AG04450 (cell line): ENCODE data around the gene DYNC1I1. TPM values are rescaled to one million over a fixed set of nuclear protein-coding genes. Genes with fewer than 3 reads are reported as not detected.

Source experiments
- CTCF ChIA-PET: fragments of 300-600, 350-600 bp; formaldehyde crosslinking; extraction: SDS; loops from one replicate; lab custom pipeline; 2022; ENCODE audit warnings: antibody characterized with exemption, inconsistent platforms; lab: Charles Lee
- POLR2A ChIA-PET: fragments of 350-600 bp; formaldehyde crosslinking; extraction: SDS; loops from one replicate; lab custom pipeline; 2021; ENCODE audit warnings: antibody characterized with exemption, inconsistent platforms; lab: Yijun Ruan, JAX
- DNase-seq: peaks from one replicate; pipeline ENCODE4 v3.0.0-alpha.2; 2011; ENCODE audit warnings: low read depth, low spot score
- H3K27ac ChIP-seq: one replicate; pipeline ENCODE4 v1.5.1; 2012; ENCODE audit warnings: low read depth, low read length, control low read depth
- H3K27me3 ChIP-seq: one replicate; pipeline ENCODE4 v1.6.0; 2012; ENCODE audit warnings: low read length; ENCODE audit not compliant: control insufficient read depth, insufficient read depth
- H3K4me3 ChIP-seq: 2 replicates; pipeline ENCODE4 v1.5.1; 2011; ENCODE audit warnings: mild to moderate bottlenecking, low read depth, low read length, control low read depth
- H3K9me3 ChIP-seq: 2 replicates; pipeline ENCODE4 v1.5.1; 2012; ENCODE audit warnings: low read length; ENCODE audit not compliant: control insufficient read depth, insufficient read depth
- CTCF ChIP-seq: IDR thresholded peaks from 2 replicates; pipeline ENCODE4 v1.5.1; 2011; ENCODE audit warnings: low read depth, low read length, control low read depth, inconsistent platforms
- polyA plus RNA-seq: library from polyadenylated mRNA; depleted of rRNA; stranded (reverse); fragments of >200 nt; gene quantifications from 2 replicates; pipeline ENCODE4 v1.2.3, GENCODE V29; 2011

DYNC1I1 gene
- polyA plus RNA-seq, 1 experiment = 0.06 TPM

- Histone ChIP-seq H3K27ac (no peak overlapping the region), H3K4me3 (no peak overlapping the region), H3K9me3 (no peaks in the 10 kb centered on the region), H3K27me3 (no peaks in the 10 kb centered on the region)
- ChIA-PET POLR2A (no interaction called here), CTCF (no interaction called here)
- TF ChIP-seq CTCF = no peak
- DNase-seq = no peak
Measured at GRCh38 chr7:96120445-96121225, 348.3 kb downstream of the DYNC1I1 start.

- H3K27ac ChIP-seq = no peak overlapping the region
Measured at GRCh38 chr7:96121752-96122151, 349.4 kb downstream of the DYNC1I1 start.

GRCh38 chr7:96122746-96123145 is 350.4 kb downstream of the DYNC1I1 start:
- Histone ChIP-seq H3K27ac (no peak overlapping the region), H3K9me3 (no peaks in the 10 kb centered on the region), H3K27me3 (no peaks in the 10 kb centered on the region), H3K4me3 (no peak overlapping the region)
- TF ChIP-seq CTCF = no peak
- no peak for DNase-seq
- POLR2A ChIA-PET = no interaction called here
- CTCF ChIA-PET = no interaction called here

More at GRCh38 chr7:96121752-96122151, 349.4 kb downstream of the DYNC1I1 start:
- no peak for TF ChIP-seq CTCF
- ChIA-PET POLR2A (no interaction called here), CTCF (no interaction called here)
- no peaks in the 10 kb centered on the region for H3K9me3 ChIP-seq
- H3K4me3 ChIP-seq = no peak overlapping the region
- H3K27me3 ChIP-seq = no peaks in the 10 kb centered on the region
- DNase-seq = no peak

GRCh38 chr7:96126382-96126781 is 354.0 kb downstream of the DYNC1I1 start:
- Histone ChIP-seq H3K27me3 (no peaks in the 10 kb centered on the region), H3K27ac (no peak overlapping the region), H3K9me3 (no peaks in the 10 kb centered on the region), H3K4me3 (no peak overlapping the region)
- POLR2A ChIA-PET = no interaction called here
- TF ChIP-seq CTCF = no peak
- CTCF ChIA-PET = interaction anchor here (1.1 kb wide), 1 partner anchor 436 kb away, joined by 3 read pairs; no protein-coding TSS in a partner anchor
- DNase-seq = no peak

- ChIA-PET POLR2A (no interaction called here), CTCF (interaction anchor here (1.1 kb wide), 1 partner anchor 16 kb away, joined by 3 read pairs; no protein-coding TSS in a partner anchor)
- H3K27ac ChIP-seq = no peak overlapping the region
- no peaks in the 10 kb centered on the region for H3K9me3 ChIP-seq
- H3K4me3 ChIP-seq = no peak overlapping the region
- TF ChIP-seq CTCF = no peak
- DNase-seq = no peak
- H3K27me3 ChIP-seq = no peaks in the 10 kb centered on the region
Measured at GRCh38 chr7:96127746-96128145, 355.4 kb downstream of the DYNC1I1 start.
